ENCODE results near the gene CDH12.

CDH12 gene

GRCh38 chr5:22649074-22649473 lies 204.1 kb downstream of the CDH12 start:
- DNase-seq (ENCODE audit: low read depth): no peak
- no peak for TF ChIP-seq CTCF (IDR thresholded peaks at IDR 0.05; ENCODE audit: insufficient read depth, low read depth, low read length, missing control alignments)
- H3K4me3 ChIP-seq (ENCODE audit: low read depth, low read length): no peak overlapping the region

GRCh38 chr5:22644859-22645258 lies 208.3 kb downstream of the CDH12 start:
- no peak overlapping the region for H3K4me3 ChIP-seq (ENCODE audit: low read depth, low read length)
- no peak for TF ChIP-seq CTCF (IDR thresholded peaks at IDR 0.05; ENCODE audit: insufficient read depth, low read depth, low read length, missing control alignments)
- DNase-seq (ENCODE audit: low read depth): no peak

- DNase-seq (ENCODE audit: low read depth): no peak
- no peak for TF ChIP-seq CTCF (IDR thresholded peaks at IDR 0.05; ENCODE audit: insufficient read depth, low read depth, low read length, missing control alignments)
- H3K4me3 ChIP-seq (ENCODE audit: low read depth, low read length): no peak overlapping the region
These were observed 209.8 kb downstream of the CDH12 start for GRCh38 chr5:22643356-22643755.

- no peak overlapping the region for H3K4me3 ChIP-seq (ENCODE audit: low read depth, low read length)
- no peak for TF ChIP-seq CTCF (IDR thresholded peaks at IDR 0.05; ENCODE audit: insufficient read depth, low read depth, low read length, missing control alignments)
- no peak for DNase-seq (ENCODE audit: low read depth)
These were observed 221.5 kb downstream of the CDH12 start for GRCh38 chr5:22631683-22632082.

- TF ChIP-seq CTCF (IDR thresholded peaks at IDR 0.05; ENCODE audit: insufficient read depth, low read depth, low read length, missing control alignments): no peak
- no peak overlapping the region for H3K4me3 ChIP-seq (ENCODE audit: low read depth, low read length)
- no peak for DNase-seq (ENCODE audit: low read depth)
These were observed 226.1 kb downstream of the CDH12 start for GRCh38 chr5:22627029-22627428.

- no peak for TF ChIP-seq CTCF (IDR thresholded peaks at IDR 0.05; ENCODE audit: insufficient read depth, low read depth, low read length, missing control alignments)
- no peak for DNase-seq (ENCODE audit: low read depth)
- no peak overlapping the region for H3K4me3 ChIP-seq (ENCODE audit: low read depth, low read length)
These were observed 227.7 kb downstream of the CDH12 start for GRCh38 chr5:22625451-22625850.

GRCh38 chr5:22621084-22621483 lies 232.1 kb downstream of the CDH12 start:
- no peak for DNase-seq (ENCODE audit: low read depth)
- no peak overlapping the region for H3K4me3 ChIP-seq (ENCODE audit: low read depth, low read length)
- no peak for TF ChIP-seq CTCF (IDR thresholded peaks at IDR 0.05; ENCODE audit: insufficient read depth, low read depth, low read length, missing control alignments)
